ENCODE data around the gene MED25. TPM values are rescaled to one million over a fixed set of nuclear protein-coding genes. Genes with fewer than 3 reads are reported as not detected.

The MED25 gene
- polyA plus RNA-seq, 1 donor from 2014 or later, result 18.9 TPM

- no peaks in the 10 kb centered on the region for H3K9me3 ChIP-seq (ENCODE audit: low read length)
- H3K4me2 ChIP-seq (ENCODE audit: low read length), result no peak overlapping the region
- H3K4me3 ChIP-seq (ENCODE audit: low read length), result no peak overlapping the region
- no peaks in the 10 kb centered on the region for H3K9me2 ChIP-seq (ENCODE audit: insufficient read depth, low read length)
- H4K20me1 ChIP-seq (ENCODE audit: insufficient read depth), result no peaks in the 10 kb centered on the region
- no peaks in the 10 kb centered on the region for H3K27me3 ChIP-seq (ENCODE audit: insufficient read depth, low read depth, low read length)
- H3K27ac ChIP-seq (ENCODE audit: low read length), result no peak overlapping the region
- TF ChIP-seq CTCF (IDR thresholded peaks at IDR 0.05; ENCODE audit: poor library complexity, severe bottlenecking) (no peak), EP300 (conservative IDR thresholded peaks at IDR 0.05; ENCODE audit: poor library complexity, severe bottlenecking) (no peak), REST (IDR thresholded peaks at IDR 0.05; ENCODE audit: borderline replicate concordance) (no peak), EZH2 (IDR thresholded peaks at IDR 0.05; ENCODE audit: borderline replicate concordance, insufficient read depth, low read length, poor library complexity, severe bottlenecking) (no peak), MXI1 (conservative IDR thresholded peaks at IDR 0.05; ENCODE audit: poor library complexity, severe bottlenecking) (no peak), SMC3 (conservative IDR thresholded peaks at IDR 0.05; ENCODE audit: poor library complexity) (no peak), POLR2AphosphoS5 (IDR thresholded peaks at IDR 0.05) (no peak), TAF1 (IDR thresholded peaks at IDR 0.05; ENCODE audit: low read depth) (no peak), RAD21 (conservative IDR thresholded peaks at IDR 0.05) (no peak)
- H3K36me3 ChIP-seq (ENCODE audit: insufficient read depth, low read length), result no peaks in the 10 kb centered on the region
- no peaks in the 10 kb centered on the region for H3K79me2 ChIP-seq (replicated peaks; ENCODE audit: insufficient read depth, low read length)
- no peak overlapping the region for H2AFZ ChIP-seq (ENCODE audit: low read depth, low read length)
- H3F3A ChIP-seq (ENCODE audit: insufficient read depth, low read length, poor library complexity, severe bottlenecking), result no peaks in the 10 kb centered on the region
- H3K9ac ChIP-seq (ENCODE audit: low read length), result no peak overlapping the region
These were observed 31.7 kb upstream of the MED25 start for GRCh38 chr19:49786376-49786820.

GRCh38 chr19:49787746-49788145, 30.3 kb upstream of the MED25 start:
- no peak overlapping the region for H3K27ac ChIP-seq (ENCODE audit: low read length)
- H4K20me1 ChIP-seq (ENCODE audit: insufficient read depth), result no peaks in the 10 kb centered on the region
- TF ChIP-seq SMC3 (conservative IDR thresholded peaks at IDR 0.05; ENCODE audit: poor library complexity) (no peak), RAD21 (conservative IDR thresholded peaks at IDR 0.05) (no peak), CTCF (IDR thresholded peaks at IDR 0.05; ENCODE audit: poor library complexity, severe bottlenecking) (no peak), EZH2 (IDR thresholded peaks at IDR 0.05; ENCODE audit: borderline replicate concordance, insufficient read depth, low read length, poor library complexity, severe bottlenecking) (no peak), EP300 (conservative IDR thresholded peaks at IDR 0.05; ENCODE audit: poor library complexity, severe bottlenecking) (no peak), MXI1 (conservative IDR thresholded peaks at IDR 0.05; ENCODE audit: poor library complexity, severe bottlenecking) (no peak), REST (IDR thresholded peaks at IDR 0.05; ENCODE audit: borderline replicate concordance) (no peak), POLR2AphosphoS5 (IDR thresholded peaks at IDR 0.05) (no peak), TAF1 (IDR thresholded peaks at IDR 0.05; ENCODE audit: low read depth) (no peak)
- H3K4me3 ChIP-seq (ENCODE audit: low read length), result no peak overlapping the region
- no peaks in the 10 kb centered on the region for H3K36me3 ChIP-seq (ENCODE audit: insufficient read depth, low read length)
- no peaks in the 10 kb centered on the region for H3K9me3 ChIP-seq (ENCODE audit: low read length)
- no peak overlapping the region for H3K4me2 ChIP-seq (ENCODE audit: low read length)
- no peaks in the 10 kb centered on the region for H3F3A ChIP-seq (ENCODE audit: insufficient read depth, low read length, poor library complexity, severe bottlenecking)
- H3K79me2 ChIP-seq (replicated peaks; ENCODE audit: insufficient read depth, low read length), result no peaks in the 10 kb centered on the region
- no peak overlapping the region for H3K9ac ChIP-seq (ENCODE audit: low read length)
- no peak overlapping the region for H2AFZ ChIP-seq (ENCODE audit: low read depth, low read length)
- H3K27me3 ChIP-seq (ENCODE audit: insufficient read depth, low read depth, low read length), result no peaks in the 10 kb centered on the region
- H3K9me2 ChIP-seq (ENCODE audit: insufficient read depth, low read length), result no peaks in the 10 kb centered on the region
